Astrocyte (in vitro differentiated cells and primary cell): ENCODE data around the gene SEL1L. TPM values are rescaled to one million over a fixed set of nuclear protein-coding genes. Genes with fewer than 3 reads are reported as not detected.

Experiments used
- DNase-seq: peaks from one replicate; pipeline ENCODE4 v3.0.0-alpha.2; 2010; ENCODE audit warnings: low read depth
- FAIRE-seq: peaks from 2 replicates; lab custom pipeline; 2011; peaks lifted over from hg19 to GRCh38; lab: Jason Lieb, UNC
- H2AFZ ChIP-seq: 2 replicates; pipeline ENCODE4 v1.6.0; 2012; ENCODE audit warnings: low read depth, low read length, inconsistent platforms
- H3K27ac ChIP-seq: 2 replicates; pipeline ENCODE4 v1.5.1; 2011; ENCODE audit warnings: low read depth, low read length, inconsistent platforms
- H3K27me3 ChIP-seq: 2 replicates; pipeline ENCODE4 v1.6.0; 2011; ENCODE audit warnings: low read length, inconsistent platforms; ENCODE audit not compliant: insufficient read depth
- H3K36me3 ChIP-seq: 2 replicates; pipeline ENCODE4 v1.5.1; 2011; ENCODE audit warnings: low read length, inconsistent platforms; ENCODE audit not compliant: insufficient read depth
- H3K4me1 ChIP-seq: 2 replicates; pipeline ENCODE4 v1.5.1; 2011; ENCODE audit warnings: low read length, inconsistent platforms; ENCODE audit not compliant: insufficient read depth
- H3K4me2 ChIP-seq: 2 replicates; pipeline ENCODE4 v1.6.0; 2012; ENCODE audit warnings: low read length, inconsistent platforms
- H3K4me3 ChIP-seq: 2 replicates; pipeline ENCODE4 v1.5.1; 2011; ENCODE audit warnings: low read depth, mild to moderate bottlenecking, low read length, inconsistent platforms; ENCODE audit not compliant: insufficient read depth
- H3K79me2 ChIP-seq: 2 replicates; pipeline ENCODE4 v1.6.0; 2012; ENCODE audit warnings: mild to moderate bottlenecking, low read length, inconsistent platforms; ENCODE audit not compliant: insufficient read depth
- H3K9ac ChIP-seq: 2 replicates; pipeline ENCODE4 v1.6.0; 2012; ENCODE audit warnings: mild to moderate bottlenecking, low read length, inconsistent platforms
- H3K9me3 ChIP-seq: 2 replicates; pipeline ENCODE4 v1.5.1; 2012; ENCODE audit warnings: low read depth, mild to moderate bottlenecking, low read length, inconsistent platforms; ENCODE audit not compliant: insufficient read depth
- H4K20me1 ChIP-seq: 2 replicates; pipeline ENCODE4 v1.6.0; 2012; ENCODE audit warnings: low read length, inconsistent platforms; ENCODE audit not compliant: insufficient read depth
- H3K27ac Mint-ChIP-seq: one replicate; pipeline ENCODE4 v1.8.0; 2021; ENCODE audit warnings: mild to moderate bottlenecking, mixed read lengths; ENCODE audit not compliant: unreplicated experiment
- H3K27me3 Mint-ChIP-seq: one replicate; pipeline ENCODE4 v1.8.0; 2021; ENCODE audit warnings: low read depth, mixed read lengths; ENCODE audit not compliant: unreplicated experiment
- H3K36me3 Mint-ChIP-seq: one replicate; pipeline ENCODE4 v1.8.0; 2021; ENCODE audit warnings: low read depth, mixed read lengths; ENCODE audit not compliant: unreplicated experiment
- H3K4me1 Mint-ChIP-seq: one replicate; pipeline ENCODE4 v1.8.0; 2021; ENCODE audit warnings: low read depth, mixed read lengths; ENCODE audit not compliant: unreplicated experiment
- H3K4me3 Mint-ChIP-seq: one replicate; pipeline ENCODE4 v1.8.0; 2021; ENCODE audit warnings: mild to moderate bottlenecking, moderate library complexity, mixed read lengths; ENCODE audit not compliant: unreplicated experiment
- H3K9me3 Mint-ChIP-seq: one replicate; pipeline ENCODE4 v1.8.0; 2021; ENCODE audit warnings: mild to moderate bottlenecking, mixed read lengths; ENCODE audit not compliant: unreplicated experiment
- CTCF ChIP-seq: IDR thresholded peaks from 2 replicates; pipeline ENCODE4 v1.5.1; 2011; ENCODE audit warnings: low read depth, mild to moderate bottlenecking, inconsistent platforms, low read length, moderate library complexity; ENCODE audit not compliant: insufficient read depth
- EZH2 ChIP-seq: IDR thresholded peaks from 2 replicates; pipeline ENCODE4 v1.6.1; 2012; ENCODE audit warnings: mild to moderate bottlenecking, low read length, inconsistent platforms; ENCODE audit not compliant: insufficient read depth
- total RNA-seq: library from RNA; stranded (reverse); gene quantifications from 2 replicates; pipeline ENCODE4 v1.2.1, GENCODE V29; 2021

SEL1L gene
- total RNA-seq, 1 donor from 2014 or later: 108 TPM

- no peak overlapping the region for H3K9ac ChIP-seq
- no peaks in the 10 kb centered on the region for H3K4me1 Mint-ChIP-seq
- FAIRE-seq (no peak), DNase-seq (no peak)
- H3K9me3 ChIP-seq: no peaks in the 10 kb centered on the region
- H3K9me3 Mint-ChIP-seq: peaks cover 8% of the 10 kb centered on the region
- H3K27me3 ChIP-seq: peaks cover 32% of the 10 kb centered on the region
- peaks cover 43% of the 10 kb centered on the region for H3K27me3 Mint-ChIP-seq
- no peak overlapping the region for H3K4me3 ChIP-seq
- TF ChIP-seq CTCF (no peak), EZH2 (no peak)
- no peaks in the 10 kb centered on the region for H3K36me3 ChIP-seq
- H3K27ac Mint-ChIP-seq: no peak overlapping the region
- H4K20me1 ChIP-seq: no peaks in the 10 kb centered on the region
- no peaks in the 10 kb centered on the region for H3K79me2 ChIP-seq
- H2AFZ ChIP-seq: no peak overlapping the region
- no peak overlapping the region for H3K4me2 ChIP-seq
- H3K4me1 ChIP-seq: peaks cover 3% of the 10 kb centered on the region
- H3K4me3 Mint-ChIP-seq: no peak overlapping the region
- no peaks in the 10 kb centered on the region for H3K36me3 Mint-ChIP-seq
- H3K27ac ChIP-seq: no peak overlapping the region
Measured at GRCh38 chr14:81441626-81442134, 92.0 kb downstream of the SEL1L start.

- TF ChIP-seq CTCF (no peak), EZH2 (no peak)
- FAIRE-seq (no peak), DNase-seq (no peak)
- Mint-ChIP-seq H3K4me3 (no peak overlapping the region), H3K4me1 (no peaks in the 10 kb centered on the region), H3K9me3 (peaks cover 8% of the 10 kb centered on the region), H3K36me3 (no peaks in the 10 kb centered on the region), H3K27me3 (peaks cover 44% of the 10 kb centered on the region), H3K27ac (no peak overlapping the region)
- H3K27ac ChIP-seq: no peak overlapping the region
- no peak overlapping the region for H2AFZ ChIP-seq
- no peaks in the 10 kb centered on the region for H4K20me1 ChIP-seq
- no peak overlapping the region for H3K4me3 ChIP-seq
- H3K79me2 ChIP-seq: no peaks in the 10 kb centered on the region
- no peak overlapping the region for H3K4me2 ChIP-seq
- H3K9me3 ChIP-seq: no peaks in the 10 kb centered on the region
- H3K4me1 ChIP-seq: peaks cover 11% of the 10 kb centered on the region
- H3K36me3 ChIP-seq: no peaks in the 10 kb centered on the region
- peaks cover 43% of the 10 kb centered on the region for H3K27me3 ChIP-seq
- no peak overlapping the region for H3K9ac ChIP-seq
Measured at GRCh38 chr14:81440041-81440440, 93.6 kb downstream of the SEL1L start.

GRCh38 chr14:81437244-81437643, 96.4 kb downstream of the SEL1L start:
- peaks cover 5% of the 10 kb centered on the region for H3K9me3 Mint-ChIP-seq
- H3K4me1 ChIP-seq: peaks cover 11% of the 10 kb centered on the region
- no peaks in the 10 kb centered on the region for H3K36me3 Mint-ChIP-seq
- peaks cover 39% of the 10 kb centered on the region for H3K27me3 Mint-ChIP-seq
- TF ChIP-seq EZH2 (no peak), CTCF (no peak)
- H3K4me2 ChIP-seq: no peak overlapping the region
- H3K4me3 ChIP-seq: no peak overlapping the region
- no peaks in the 10 kb centered on the region for H3K79me2 ChIP-seq
- H3K27ac Mint-ChIP-seq: no peak overlapping the region
- H3K27me3 ChIP-seq: peaks cover 66% of the 10 kb centered on the region
- no peaks in the 10 kb centered on the region for H3K9me3 ChIP-seq
- DNase-seq (no peak), FAIRE-seq (no peak)
- no peaks in the 10 kb centered on the region for H3K36me3 ChIP-seq
- H2AFZ ChIP-seq: no peak overlapping the region
- no peaks in the 10 kb centered on the region for H4K20me1 ChIP-seq
- H3K27ac ChIP-seq: no peak overlapping the region
- H3K4me1 Mint-ChIP-seq: peaks cover 4% of the 10 kb centered on the region
- H3K9ac ChIP-seq: no peak overlapping the region
- peak overlapping the region; percentile 82 for H3K4me3 Mint-ChIP-seq
